GM23248 (cell line): Measurements from ENCODE around the gene RFC4.
"Not testable (repeated sequence)": the region's sequence is repeated elsewhere in the genome, so short reads cannot be mapped to it uniquely, and the experiment has no call there.

Experiments
- EZH2 ChIP-seq: fragments of 200-600 bp; sonication (generic); IDR thresholded peaks from 2 replicates; pipeline ENCODE4 v1.6.1; 2018; ENCODE audit warnings: antibody characterized with exemption, mild to moderate bottlenecking; ENCODE audit not compliant: insufficient read depth, poor library complexity, severe bottlenecking
- EZH2phosphoT487 ChIP-seq: fragments of 200-600 bp; sonication (generic); IDR thresholded peaks from 2 replicates; pipeline ENCODE4 v1.6.1; 2018; ENCODE audit warnings: antibody characterized with exemption, moderate library complexity, mild to moderate bottlenecking, low read depth; ENCODE audit not compliant: insufficient read depth

- not testable (repeated sequence) for TF ChIP-seq EZH2, EZH2phosphoT487
Observed at GRCh38 chr3:186811313-186811712, 5.0 kb upstream of the RFC4 start.
